HG03139 (cell line): Measurements from ENCODE around the gene CBLN1.

Source experiments
- ATAC-seq: cut with Tn5 transposase; IDR thresholded peaks from one replicate; pipeline ENCODE4 v1.9.1; 2021; ENCODE audit not compliant: unreplicated experiment

Gene CBLN1

DNA sequence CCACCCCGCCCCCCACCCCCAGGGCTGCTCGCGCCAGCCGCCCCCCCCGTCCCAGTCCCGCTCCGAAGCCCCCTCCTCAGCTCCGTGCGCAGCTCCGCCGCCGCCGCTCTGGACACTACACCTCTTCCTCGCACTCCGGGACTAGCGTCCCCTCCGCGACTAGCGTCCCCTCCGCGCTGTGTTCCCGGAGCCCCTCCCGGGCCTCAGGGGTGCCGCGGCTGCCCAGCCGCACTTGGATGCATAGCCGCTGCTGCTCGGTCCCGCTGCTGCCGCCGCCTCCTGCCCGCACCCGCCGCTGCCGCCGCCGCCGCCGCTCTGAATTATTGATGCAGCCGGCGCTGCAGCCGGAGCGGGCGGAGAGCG lies at the start of gene CBLN1:
Gene CBLN1, minus strand, starts transcription at position 359 of the 363 bp plus-strand sequence. CDS start 373 bp downstream, outside the sequence.
- ATAC-seq: peak; percentile 14

DNA sequence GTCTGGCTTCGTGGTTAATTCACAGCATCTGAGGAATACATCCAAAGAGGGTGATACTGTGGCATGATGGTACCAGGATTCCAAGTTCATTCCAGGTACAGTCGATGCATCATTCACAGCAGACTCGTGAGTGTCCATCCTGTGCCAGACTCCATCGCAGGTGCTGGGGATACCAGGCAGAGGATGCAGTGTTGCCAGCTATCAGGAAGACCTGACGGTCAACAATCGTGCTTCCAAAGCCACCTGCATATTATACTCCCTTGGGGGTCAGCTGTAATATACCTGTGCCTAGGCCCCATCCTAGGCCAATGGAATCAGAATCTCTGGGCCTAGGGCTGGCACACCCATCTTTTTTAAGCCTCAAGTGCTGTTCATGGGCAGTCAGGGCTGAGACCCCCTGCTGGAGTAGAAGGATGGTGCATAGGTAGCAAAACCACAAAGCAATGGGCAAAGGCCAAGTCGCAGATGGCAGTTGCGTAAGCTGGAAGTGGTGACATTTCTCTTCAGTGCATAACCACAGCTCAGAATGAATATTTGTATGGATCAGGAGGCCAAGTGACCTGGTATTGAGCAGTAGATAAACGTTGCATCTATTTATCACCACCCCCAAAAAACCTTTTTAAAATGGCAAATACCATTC lies 49.0 kb upstream of the CBLN1 start:
- no peak for ATAC-seq

GRCh38 chr16:49328325-49328724 lies 46.7 kb upstream of the CBLN1 start:
- ATAC-seq: no peak

DNA sequence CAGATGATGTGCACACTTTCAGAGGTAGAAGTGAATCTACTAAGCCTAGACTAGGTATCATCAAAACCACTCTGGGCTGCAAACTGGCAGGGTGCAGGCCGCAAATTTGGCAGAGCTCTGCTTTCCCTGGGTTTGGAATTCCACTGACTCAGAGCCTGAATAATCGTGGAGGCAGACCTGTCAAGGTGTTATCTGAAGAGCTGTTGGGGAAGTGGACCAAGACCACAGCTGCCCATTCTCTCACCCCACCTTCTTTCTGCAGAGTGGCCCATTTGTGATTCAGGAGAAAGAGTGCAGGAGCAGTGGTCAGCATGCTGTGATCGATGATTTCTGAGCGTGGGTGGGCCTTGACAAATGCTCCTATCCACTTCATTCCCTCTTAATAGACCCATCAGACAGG lies 45.8 kb upstream of the CBLN1 start:
- ATAC-seq: no peak

DNA sequence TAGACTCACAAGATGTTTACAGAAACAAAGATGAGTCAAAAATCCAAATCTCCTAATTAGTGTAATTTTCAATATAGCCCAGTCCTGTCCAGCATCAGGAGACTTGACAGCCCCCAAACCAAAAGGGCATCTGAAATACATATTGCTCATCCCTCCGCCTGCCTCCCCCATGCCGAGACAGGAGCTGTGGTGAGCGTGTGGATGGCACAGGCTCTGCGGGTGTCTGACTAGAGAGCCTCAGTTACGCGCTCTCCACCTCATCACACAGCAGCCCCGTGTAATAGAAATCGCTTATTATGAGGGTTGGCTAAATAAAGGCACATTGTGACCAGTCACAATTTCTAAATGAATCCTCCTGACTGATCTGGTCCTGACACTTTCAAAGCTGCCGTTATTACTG lies 43.1 kb upstream of the CBLN1 start:
- ATAC-seq: no peak

DNA sequence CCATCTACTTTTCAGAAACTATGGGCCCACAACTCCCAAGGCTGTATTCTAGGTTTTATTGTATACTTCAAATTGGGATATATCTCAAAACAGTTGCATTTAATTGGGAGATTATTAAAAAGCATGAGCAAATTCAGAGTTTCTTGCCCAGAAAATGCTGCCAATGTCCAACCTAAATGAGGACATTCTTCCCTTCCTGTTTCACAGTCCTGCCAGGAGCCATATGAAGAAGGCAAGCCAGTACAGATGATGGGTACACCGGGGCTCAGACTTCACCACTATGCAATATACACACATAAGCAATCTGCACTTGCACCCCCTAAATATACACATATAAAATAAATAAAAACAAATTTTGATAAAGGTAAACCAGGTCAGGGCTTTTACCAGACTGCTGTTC lies 34.0 kb upstream of the CBLN1 start:
- ATAC-seq: no peak

DNA sequence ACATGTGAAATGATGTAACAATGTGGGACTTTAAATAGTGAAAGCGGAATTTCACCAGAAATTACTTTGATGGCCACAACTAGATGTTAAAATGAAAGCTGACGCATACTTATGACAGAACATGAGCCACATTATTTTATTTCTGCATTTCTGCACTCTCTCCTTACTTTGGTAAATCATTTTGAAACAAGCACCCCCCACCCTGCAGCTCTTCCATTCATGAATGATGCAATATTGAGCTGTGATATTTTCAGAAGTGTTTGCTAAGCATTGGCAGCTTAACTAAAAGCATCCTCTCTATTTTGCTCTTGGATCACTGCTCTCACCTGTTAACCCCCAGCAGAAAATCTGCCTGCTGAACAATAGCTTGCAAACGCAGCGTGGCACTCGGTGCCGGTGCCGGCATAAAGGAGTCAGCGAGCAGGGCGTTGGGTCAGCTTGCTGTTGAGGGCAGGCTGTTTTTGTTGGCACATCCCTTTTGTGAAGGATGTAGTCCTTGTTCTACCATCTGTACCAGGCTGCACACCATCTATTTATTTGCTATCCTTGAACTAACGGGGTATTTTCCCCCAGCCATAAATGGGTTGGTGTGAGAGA lies 30.8 kb upstream of the CBLN1 start:
- ATAC-seq: no peak

- no peak for ATAC-seq
Observed at GRCh38 chr16:49311823-49312222, 30.2 kb upstream of the CBLN1 start.

DNA sequence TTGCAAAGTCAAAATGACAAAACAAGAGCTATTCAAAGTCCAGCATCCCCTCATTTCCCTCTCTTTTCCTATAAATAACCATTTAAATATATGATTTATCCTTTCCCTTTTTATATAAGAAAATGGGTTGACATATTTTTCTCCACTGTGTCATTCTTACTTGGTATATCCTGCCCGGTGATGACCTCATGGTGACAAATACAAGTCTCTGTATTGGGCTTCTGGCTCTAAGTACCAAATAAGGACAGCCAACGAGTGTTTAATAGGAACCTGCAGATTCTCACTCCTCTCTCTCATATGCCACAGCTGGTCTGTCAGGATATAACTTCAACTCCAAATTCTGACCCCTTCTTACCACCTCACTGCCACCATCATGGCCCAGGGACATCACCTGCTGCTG lies 25.5 kb upstream of the CBLN1 start:
- ATAC-seq: no peak

GRCh38 chr16:49305406-49305805 lies 23.8 kb upstream of the CBLN1 start:
- no peak for ATAC-seq

DNA sequence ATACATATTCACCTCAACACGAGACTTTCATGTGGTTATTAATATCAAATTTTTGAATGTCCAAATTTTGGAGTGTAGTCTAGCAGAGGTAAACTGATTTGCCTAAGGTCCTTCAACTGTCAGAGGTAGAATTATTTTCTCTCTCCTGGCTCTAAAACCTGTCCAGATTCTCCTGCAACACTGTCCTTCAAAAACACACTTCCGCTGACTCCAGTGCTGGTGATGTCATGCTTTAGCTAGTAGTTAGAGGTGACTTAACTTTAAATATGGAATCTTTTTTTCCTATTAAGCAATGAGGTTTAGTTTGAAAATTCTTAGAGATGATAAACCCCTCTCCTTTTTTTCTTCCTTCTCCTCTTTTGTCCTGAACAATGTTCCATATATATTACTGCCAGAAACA lies 10.8 kb upstream of the CBLN1 start:
- ATAC-seq: no peak

DNA sequence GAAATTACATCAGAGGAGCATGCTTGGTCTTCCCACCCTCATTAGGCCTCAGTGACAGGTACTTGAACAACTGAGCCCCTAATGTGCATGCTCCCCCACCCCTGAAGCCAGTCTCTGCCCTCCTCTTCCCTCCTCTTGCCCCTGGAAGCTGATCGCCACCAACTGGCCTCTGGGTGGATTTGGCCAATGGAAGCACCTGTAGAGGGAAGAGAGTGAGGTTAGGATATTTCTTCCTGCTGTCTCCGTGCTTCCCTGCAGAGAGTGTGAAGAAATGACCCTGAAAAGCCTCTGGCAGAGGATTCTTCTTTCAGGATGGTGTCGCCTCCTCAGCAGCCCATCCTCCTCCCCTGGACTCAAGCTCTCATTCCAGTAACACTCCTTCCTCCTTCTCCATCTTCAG lies 5.9 kb upstream of the CBLN1 start:
- ATAC-seq: no peak

GRCh38 chr16:49284962-49285361 lies 3.3 kb upstream of the CBLN1 start:
- no peak for ATAC-seq

DNA sequence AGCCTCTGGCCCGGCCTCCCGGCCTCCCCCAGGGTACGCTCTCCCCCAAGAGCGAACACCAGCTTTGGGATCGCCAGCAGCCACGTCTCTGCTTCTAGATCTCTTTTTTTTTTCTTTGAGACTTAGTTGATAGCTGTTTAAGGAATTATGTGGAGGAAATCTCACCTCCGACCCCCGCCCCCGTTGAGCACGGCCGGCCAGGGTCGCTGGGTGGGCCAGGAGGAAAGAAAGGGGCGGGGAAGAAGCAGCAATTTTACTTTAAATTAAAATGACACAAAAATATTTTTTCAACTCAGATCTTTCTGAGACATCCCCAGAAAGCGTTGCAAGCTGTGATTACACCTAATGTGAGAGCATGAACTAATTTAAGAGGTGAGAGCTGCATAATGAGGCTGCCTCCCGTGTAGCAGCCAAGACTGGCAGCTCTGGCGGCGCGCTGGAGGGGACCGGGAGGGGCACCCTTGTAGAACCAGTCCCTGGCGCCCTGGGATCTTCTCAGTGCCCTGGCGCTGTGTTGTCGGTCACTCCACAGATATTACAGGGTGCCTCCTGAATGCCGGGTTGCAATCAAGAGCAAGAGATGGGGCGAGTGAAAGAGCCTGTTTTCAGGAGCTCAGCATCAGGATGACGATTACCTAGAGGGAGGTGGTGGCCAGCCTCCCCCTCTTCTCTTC lies 1.9 kb upstream of the CBLN1 start:
- no peak for ATAC-seq

DNA sequence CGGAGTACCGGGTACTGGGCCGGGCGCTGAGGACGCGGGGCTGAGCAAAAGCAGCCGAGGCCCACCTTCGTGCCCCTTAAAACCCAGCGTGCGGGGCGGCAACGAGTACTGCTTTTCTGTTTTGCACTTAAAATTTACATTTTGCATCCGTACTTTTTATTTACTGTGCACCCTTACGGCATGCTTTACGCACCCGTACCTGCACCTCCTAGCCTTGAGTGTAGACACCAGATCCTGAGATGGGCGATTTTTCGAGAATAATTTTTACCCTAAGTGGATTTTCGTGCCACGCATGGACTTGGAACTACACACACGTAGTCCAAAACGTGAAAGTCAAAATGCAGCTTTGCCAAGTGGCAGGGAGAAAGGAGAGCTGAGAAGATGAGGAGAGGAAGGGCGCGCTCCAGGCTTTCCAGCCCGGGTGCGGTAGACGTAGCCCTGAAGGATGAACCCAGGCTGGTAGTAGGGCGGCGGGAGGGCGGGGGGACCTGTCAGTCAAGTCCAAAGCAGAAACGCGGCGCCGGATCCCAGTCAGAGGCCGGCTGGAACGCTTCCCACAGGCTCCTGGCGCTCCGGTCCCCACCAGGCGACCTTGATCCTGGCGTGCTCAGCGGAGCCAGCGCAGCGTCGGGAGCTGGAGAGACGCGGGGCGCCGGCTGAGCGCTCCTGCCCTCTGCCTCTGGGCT lies 1.2 kb upstream of the CBLN1 start:
- ATAC-seq: no peak

GRCh38 chr16:49281843-49282642 lies 405 bp upstream of the CBLN1 start:
- ATAC-seq: peak; percentile 80

DNA sequence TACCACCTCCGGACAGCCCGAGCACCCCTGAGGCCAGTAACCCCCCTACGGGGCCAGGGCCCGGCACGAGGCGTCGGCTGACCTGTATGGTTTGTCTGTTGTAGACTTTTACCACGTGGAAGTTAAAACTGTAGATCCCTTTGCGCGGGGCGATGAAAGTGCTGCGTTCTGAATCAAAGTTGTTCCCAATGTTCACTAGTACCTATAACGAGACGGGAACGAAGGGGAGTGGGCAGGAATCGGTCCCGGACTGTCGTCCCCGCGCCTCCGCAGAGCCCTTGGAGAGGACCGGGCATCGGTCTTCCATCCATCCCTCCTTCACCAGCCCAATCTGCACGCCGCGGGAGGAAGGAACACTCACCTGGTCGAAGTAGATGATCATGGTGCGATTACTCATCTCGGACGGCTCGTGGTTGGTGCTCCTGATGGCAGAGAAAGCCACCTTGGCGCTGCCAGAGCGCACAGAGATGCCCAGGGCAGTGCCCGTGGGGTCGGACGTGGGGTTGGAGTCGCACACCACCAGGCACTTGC lies 732 bp downstream of the CBLN1 start:
- ATAC-seq: no peak

DNA sequence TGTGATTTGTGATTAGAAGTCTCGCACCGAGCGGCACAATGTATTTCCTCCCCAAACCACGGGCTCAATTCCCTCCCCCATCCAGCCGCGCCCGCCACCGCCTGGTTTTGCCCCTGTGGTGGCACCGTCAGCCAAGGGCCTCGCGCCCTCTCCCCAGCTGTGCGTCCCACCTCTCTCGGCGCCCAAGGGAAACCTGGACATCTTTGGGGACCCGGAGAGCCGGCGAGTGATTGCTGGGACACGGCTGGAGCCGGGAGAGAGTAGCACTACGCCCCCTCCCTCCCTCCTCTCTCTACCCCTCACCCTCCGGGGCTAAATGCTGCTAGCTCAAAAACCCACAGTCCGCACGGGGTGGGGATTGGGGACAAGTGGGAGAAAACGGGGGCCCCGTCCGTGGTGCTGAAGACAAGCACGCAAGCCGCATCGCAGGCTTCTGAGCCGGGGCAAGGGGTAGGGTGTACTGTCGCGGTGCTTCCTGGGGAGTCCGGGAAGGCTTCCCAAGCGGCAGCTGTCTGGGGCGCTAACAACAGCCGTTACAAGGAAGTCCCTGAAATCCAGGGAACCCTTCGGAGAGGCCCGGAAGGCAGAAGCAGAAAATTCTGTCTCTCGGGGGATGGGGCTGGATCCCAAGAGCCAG lies 1.4 kb downstream of the CBLN1 start:
- ATAC-seq: no peak

DNA sequence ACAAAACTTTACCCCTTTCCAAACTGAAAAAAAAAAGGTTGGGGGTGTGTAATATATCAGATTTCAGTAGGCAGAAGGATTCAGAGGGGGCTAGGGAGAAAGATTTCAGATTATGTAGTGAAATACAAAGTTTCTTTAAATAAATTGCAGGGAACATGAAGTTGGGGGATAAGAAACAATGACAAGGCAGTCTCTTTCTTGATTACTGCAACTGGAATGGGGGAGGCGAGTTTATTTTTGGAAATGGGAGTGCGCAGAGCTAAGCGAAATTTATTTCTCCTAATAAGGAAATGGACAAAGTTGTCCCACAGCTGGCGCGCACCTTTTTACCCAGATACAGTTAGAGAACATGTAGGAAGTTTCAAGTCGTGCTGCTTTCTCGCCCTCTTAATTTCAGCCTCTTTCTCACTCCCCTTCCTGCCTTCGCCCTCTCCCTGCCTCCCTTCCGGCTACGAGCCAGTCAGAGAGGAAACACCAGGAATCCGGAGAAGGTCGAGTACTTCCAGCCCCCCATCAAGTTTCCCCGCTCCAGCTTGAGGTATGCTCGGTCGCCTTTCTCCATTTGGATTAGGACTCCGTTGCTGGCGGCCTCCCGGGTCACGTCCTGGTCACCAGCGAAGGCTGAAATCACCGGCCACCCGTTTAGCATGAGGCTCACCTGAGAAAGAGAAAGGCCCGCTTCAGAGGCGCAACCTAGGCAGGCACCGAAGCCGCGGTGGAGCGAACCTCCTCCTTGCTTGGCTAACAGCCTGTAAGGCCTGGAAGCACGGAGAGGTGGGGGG lies 2.5 kb downstream of the CBLN1 start:
- ATAC-seq: no peak

DNA sequence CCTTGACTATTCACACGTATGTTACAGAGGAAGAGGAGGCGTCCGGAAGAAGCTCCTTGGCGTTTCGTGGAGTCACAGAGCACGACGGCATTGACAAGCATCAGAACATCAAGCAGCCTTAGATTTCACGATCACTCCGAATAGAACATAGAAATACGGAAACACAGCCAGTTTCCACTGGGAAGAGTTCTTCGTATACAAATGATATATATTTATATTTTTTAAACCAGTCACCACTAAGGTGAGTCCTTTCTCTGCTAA lies 3.1 kb downstream of the CBLN1 start:
- ATAC-seq: no peak
